ENCODE measurements around the gene ABHD16A.

GRCh38 chr6:31717499-31718222, 14.5 kb upstream of the ABHD16A start:
- TF ChIP-seq CTCF (IDR thresholded peaks at IDR 0.05) (no peak), SIN3A (IDR thresholded peaks at IDR 0.05; ENCODE audit: borderline replicate concordance, insufficient read depth, low read depth, low read length) (no peak), POLR2AphosphoS5 (IDR thresholded peaks at IDR 0.05; ENCODE audit: low read depth, low read length) (no peak), REST (IDR thresholded peaks at IDR 0.05; ENCODE audit: insufficient read depth in 1 of 2, low read depth in 2 of 2, low read length in 1 of 2) (no peak)

Measured in Panc1 (cell line).